Measurements from ENCODE around the gene FADD.
A peak's percentile ranks its signal among the peaks of the same experiment; 100 is the strongest.

The FADD gene

GRCh38 chr11:70202920-70203750, at the start of gene FADD:
TSS of gene FADD (plus strand) at chr11:70203296. CDS start at chr11:70203460, 164 bp downstream.
- H3K4me3 ChIP-seq (ENCODE audit: low read depth, low read length): peak within 1 kb of the TSS; percentile 99
- DNase-seq (ENCODE audit: low read depth): peak; percentile 62

GRCh38 chr11:70155386-70155785, 47.7 kb upstream of the FADD start:
- no peak for DNase-seq (ENCODE audit: low read depth)
- H3K4me3 ChIP-seq (ENCODE audit: low read depth, low read length): no peak overlapping the region

DNA sequence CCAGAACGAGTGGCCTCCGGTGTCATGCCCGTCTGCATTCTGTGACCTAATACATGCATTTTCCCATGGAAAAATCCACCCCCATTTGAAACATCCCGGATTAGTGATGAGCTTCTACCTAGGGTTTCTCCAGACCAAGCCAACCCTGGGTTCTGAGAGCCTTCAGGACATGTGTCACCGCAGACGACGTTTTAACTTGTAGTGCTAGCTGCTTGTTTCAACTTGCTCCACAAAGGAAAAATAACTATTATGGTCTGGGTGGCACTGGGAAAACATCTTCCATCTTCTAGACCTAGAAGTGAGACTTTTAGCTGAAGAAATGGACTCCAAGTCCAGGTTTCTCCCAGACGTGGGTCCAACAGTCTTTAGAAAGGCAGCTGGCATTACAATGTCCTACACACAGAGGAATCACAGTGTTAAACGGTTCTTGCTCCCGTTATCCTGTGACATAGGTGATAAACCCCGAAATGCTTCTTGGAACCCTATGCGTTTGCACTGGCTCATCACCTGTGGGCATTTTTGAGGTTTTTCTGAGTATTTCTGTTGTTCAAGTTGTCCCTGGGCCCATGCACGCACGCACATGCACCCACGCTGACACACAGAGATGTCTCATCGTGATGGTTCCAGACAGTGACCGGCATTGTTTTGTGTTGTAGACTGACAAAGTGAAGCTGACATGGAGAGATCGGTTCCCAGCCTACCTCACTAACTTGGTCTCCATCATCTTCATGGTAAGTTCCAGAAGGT, 46.6 kb upstream of the FADD start:
- no peak for DNase-seq (ENCODE audit: low read depth)
- no peak overlapping the region for H3K4me3 ChIP-seq (ENCODE audit: low read depth, low read length)

DNA sequence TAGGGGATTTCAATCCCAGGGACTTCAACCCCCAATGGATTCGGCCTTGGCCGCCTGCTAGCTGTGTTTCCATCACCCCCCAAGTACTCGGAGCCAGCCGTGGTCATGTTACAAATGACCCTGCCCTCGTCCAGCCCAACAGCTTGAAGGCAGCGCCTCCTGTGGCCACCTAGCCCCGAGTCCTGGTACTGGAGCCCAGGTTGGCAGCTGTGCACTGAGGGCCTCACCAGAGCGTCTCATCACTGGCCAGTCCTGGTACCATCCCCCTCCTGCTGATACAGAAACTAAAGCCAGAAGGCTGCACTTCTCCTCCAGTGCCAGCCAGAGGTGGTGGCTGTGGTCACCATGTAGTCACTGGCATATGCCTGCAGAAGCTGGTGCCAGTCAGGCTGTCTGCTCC, 44.9 kb upstream of the FADD start:
- H3K4me3 ChIP-seq (ENCODE audit: low read depth, low read length): no peak overlapping the region
- DNase-seq (ENCODE audit: low read depth): no peak

DNA sequence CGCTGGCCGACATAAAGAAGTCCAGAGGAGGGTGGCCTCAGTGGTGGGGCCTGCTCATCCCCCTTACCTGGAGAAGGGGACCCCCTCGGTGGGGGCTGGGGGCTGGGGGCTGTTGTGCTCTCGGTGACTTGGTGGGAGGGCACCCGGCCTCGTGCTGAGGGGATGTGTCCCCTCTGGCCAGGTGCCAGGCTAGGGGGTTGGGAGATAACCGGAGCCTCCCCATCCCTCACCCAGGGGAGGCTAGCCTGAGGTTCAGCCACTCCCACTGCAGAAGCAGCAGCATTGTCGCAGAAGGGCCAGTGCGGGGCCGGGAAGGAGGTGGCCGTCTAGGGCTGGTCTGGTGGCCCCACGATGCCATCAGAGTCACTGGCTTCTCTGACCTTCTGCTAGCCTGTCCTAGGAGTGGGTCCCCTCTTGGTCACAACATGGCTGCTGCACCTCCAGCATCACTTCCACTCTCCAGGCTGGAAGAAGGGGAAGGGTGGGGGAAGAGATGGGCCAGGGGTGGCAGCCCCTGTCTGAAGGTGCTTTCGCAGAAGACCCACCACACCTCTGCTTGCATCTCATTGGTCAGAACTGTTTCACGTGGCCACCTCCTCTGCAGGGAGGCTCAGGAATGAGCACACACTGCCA, 44.2 kb upstream of the FADD start:
- no peak overlapping the region for H3K4me3 ChIP-seq (ENCODE audit: low read depth, low read length)
- DNase-seq (ENCODE audit: low read depth): no peak

DNA sequence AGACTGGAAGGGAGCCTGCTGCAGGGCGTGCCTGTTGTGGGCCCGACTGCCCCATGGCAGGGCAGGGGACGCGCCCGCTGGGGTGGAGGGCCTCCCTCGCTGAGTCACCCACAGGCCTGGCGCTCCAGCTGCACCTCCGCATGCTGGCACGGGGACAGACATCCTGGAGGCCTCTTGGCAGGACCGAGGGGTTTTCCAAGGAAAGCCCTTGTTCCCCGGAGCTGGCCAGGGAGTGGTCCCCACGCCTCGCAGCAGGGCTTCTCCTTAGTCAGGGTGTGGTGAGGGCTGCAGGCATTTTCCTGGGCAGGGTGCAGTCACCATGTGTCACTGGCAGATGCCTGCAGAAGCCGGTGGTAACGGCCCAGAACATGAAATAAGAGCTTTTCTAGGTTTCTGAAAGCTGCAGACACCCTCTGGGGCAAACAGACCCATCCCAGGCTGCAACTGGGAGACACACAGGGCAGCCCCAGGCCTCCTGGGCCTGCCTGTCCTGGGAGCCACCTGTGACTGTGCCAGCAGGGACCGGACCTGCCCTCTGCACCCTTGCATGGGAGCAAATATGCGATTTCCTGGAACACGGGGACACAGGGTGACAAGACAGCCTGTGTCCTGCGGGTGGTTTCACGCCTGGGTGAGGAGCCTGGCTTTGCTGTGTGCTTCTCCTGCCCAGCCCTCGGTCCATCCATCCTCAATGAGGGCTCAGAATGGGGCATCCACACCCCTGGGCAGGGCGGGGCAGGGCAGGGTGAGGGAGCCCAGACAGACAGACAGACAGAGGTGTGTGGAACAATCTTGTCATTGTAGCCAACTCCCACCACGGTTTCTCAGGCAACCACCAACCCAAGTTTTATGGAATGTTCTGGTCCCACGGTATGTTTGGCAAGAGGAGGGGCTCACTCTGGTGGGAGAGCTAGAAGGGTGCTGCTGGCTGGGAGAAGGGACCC, 43.2 kb upstream of the FADD start:
- DNase-seq (ENCODE audit: low read depth): no peak
- no peak overlapping the region for H3K4me3 ChIP-seq (ENCODE audit: low read depth, low read length)

GRCh38 chr11:70161043-70161625, 42.0 kb upstream of the FADD start:
- no peak overlapping the region for H3K4me3 ChIP-seq (ENCODE audit: low read depth, low read length)

DNA sequence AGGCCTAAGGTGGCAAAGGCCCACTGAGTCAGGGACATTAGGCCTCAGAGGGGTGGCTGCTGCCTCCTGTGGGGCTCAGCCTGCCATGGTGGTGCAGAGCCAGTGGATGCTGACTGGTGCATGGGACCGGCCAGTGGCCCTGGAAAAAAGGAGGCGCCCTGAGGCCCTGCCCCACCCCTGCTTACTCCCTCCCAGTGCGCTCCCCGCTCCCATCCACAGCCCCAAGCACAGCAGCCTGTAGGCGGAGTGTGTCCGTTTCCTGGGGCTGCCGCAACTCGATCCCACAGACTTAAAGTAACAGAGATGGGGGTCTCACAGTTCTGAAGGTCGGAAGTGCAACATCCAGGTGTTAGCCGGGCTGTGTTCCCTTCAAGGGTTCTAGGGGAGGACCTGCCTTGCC, 38.4 kb upstream of the FADD start:
- no peak overlapping the region for H3K4me3 ChIP-seq (ENCODE audit: low read depth, low read length)

More at GRCh38 chr11:70161043-70161625, 42.0 kb upstream of the FADD start:
- no peak for DNase-seq (ENCODE audit: low read depth)

GRCh38 chr11:70167120-70167519, 36.0 kb upstream of the FADD start:
- no peak for DNase-seq (ENCODE audit: low read depth)
- H3K4me3 ChIP-seq (ENCODE audit: low read depth, low read length): no peak overlapping the region

More for the DNA sequence above, 38.4 kb upstream of the FADD start:
- no peak for DNase-seq (ENCODE audit: low read depth)

DNA sequence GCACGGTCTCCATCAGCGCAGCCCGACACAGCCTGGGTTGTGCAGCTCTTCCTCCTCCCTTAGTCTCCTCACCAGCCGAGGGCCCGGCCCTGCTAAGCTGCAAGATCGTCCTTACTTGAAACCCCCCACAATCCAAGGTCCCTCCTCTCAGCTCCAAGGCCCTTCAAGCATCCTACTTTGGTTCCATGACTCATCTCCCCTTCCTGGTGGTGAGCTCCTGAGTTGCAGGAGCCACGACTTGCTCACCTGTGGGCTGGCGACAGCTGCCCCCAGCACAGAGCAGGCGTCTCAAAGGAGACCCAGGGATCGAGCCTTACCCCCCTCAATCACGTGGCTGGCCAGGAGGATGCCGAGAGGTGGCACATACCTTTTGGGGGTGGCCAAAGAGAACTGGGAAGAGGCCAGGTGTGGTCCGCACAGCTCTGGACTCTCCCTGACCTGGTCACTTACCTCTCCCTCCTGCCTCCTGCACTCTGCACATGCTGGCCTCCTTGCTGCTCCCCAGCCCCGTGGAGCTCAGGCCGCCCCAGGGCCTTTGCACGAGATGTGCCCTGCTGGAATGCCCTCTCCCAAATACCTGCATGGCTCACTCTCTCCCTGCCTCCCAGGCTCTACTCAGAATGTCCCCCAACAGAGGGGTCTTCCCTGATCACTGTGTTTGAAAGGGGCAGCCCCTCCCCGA, 35.2 kb upstream of the FADD start:
- no peak for DNase-seq (ENCODE audit: low read depth)
- no peak overlapping the region for H3K4me3 ChIP-seq (ENCODE audit: low read depth, low read length)

DNA sequence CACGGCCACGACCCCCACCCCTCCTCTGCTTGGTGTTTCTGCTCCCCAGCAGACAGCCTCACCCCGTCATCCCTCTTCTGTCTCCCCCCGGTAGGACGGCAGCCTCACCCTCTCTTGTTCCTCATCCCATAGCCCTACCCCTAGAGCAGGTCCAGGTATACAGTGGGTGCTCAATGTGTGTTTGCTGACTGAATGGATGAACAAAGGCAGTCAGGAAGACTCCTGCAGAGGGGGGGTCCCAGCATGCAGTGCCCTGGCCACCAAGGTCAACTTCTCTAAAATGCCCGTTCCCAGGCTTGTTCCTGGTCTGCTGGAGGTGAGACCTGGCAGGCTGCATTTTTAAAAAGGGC, 34.7 kb upstream of the FADD start:
- no peak for DNase-seq (ENCODE audit: low read depth)
- H3K4me3 ChIP-seq (ENCODE audit: low read depth, low read length): no peak overlapping the region

DNA sequence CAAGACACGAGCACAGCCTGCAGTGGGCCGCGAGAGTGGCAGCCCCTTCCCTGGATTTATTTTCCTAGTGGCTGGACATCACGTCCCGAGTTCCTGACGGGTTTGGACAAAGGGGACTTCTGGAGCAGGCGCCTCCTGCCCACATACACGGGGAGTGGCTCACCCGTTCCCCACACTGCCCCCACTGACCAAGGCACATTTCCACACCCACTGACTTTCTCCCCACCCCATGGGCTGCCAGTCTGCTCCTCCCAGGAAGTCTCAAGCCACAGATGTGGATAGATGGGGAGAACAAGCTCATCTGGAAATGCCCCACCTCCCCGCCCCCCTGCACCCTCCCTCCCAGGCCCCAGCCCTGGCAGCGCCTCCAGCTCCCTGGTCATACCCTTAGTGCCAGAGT, 34.0 kb upstream of the FADD start:
- no peak overlapping the region for H3K4me3 ChIP-seq (ENCODE audit: low read depth, low read length)
- DNase-seq (ENCODE audit: low read depth): no peak

DNA sequence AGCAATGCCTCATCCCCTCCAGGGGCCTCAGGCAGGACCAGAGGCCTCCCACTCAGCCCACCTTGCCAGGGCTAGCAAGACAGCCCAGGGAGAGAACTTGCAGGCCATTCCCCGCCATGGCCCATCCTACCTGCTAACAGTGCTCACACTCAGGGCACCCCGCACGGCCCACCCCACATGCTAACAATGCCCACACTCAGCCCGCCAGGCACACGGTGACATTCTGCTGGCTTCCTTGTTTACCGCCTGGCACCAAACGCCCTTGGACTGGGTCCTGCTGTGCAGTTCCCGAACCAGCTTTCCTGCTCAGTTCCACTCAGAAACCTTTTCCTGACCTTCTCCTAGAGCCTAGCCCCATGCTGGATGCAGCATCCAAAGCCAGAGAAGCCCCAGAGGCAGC, 33.5 kb upstream of the FADD start:
- no peak for DNase-seq (ENCODE audit: low read depth)
- no peak overlapping the region for H3K4me3 ChIP-seq (ENCODE audit: low read depth, low read length)

- no peak overlapping the region for H3K4me3 ChIP-seq (ENCODE audit: low read depth, low read length)
- DNase-seq (ENCODE audit: low read depth): no peak
These were observed 32.4 kb upstream of the FADD start for GRCh38 chr11:70170596-70171210.

DNA sequence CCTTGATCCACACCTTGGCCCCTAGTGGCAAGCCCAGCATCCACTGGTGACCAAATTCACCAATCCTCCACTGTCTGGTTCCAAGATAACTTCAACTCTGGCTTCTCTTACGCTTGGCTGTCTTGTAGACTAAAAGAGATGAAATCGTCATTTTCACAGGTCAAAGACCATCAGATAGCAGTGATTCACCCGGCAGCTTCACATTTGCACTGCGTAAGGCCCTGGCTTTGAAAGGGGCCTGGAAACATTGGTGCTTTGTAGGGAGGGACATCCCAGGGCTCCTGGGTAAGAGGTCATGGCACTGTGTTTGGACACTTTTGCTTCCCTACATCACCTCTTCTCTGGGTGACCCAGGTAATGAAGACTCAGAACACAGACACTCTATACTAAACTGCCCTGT, 30.1 kb upstream of the FADD start:
- H3K4me3 ChIP-seq (ENCODE audit: low read depth, low read length): no peak overlapping the region

GRCh38 chr11:70174547-70175235, 28.4 kb upstream of the FADD start:
- DNase-seq (ENCODE audit: low read depth): no peak
- H3K4me3 ChIP-seq (ENCODE audit: low read depth, low read length): no peak overlapping the region

More for the DNA sequence above, 30.1 kb upstream of the FADD start:
- DNase-seq (ENCODE audit: low read depth): no peak

- DNase-seq (ENCODE audit: low read depth): no peak
- H3K4me3 ChIP-seq (ENCODE audit: low read depth, low read length): no peak overlapping the region
These were observed 27.8 kb upstream of the FADD start for GRCh38 chr11:70175236-70175698.

Measured in skeletal muscle cell (primary cell).